Measurements from ENCODE around the gene HS6ST3. TPM values are rescaled to one million over a fixed set of nuclear protein-coding genes. Genes with fewer than 3 reads are reported as not detected.

The HS6ST3 gene
- total RNA-seq, 1 experiment from 2014 or later = 1.6 TPM

- no peak for DNase-seq (ENCODE audit: low read depth)
Observed at GRCh38 chr13:96199315-96199714, 109.4 kb downstream of the HS6ST3 start.

DNA sequence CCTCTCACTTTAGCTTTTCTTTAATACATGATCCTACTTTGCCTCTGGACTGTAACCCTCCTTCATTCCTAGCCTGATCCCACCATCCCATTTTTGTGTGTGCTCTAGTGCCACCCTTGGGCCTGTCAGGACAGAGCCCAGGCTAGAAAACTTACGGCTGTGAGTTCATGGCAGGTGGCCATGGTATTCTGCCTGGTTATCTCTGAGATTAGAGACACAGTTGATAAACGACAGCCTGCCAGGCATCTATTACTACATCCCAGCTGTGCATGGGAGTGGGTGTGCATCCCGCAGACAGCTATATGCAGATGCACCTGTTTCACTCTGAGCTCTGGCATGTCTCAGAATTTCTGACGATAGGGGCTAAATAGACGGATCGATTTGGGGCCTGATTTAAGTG lies 110.9 kb downstream of the HS6ST3 start:
- DNase-seq (ENCODE audit: low read depth) = no peak

GRCh38 chr13:96202315-96202714 lies 112.4 kb downstream of the HS6ST3 start:
- DNase-seq (ENCODE audit: low read depth) = no peak

- DNase-seq (ENCODE audit: low read depth) = no peak
Observed at GRCh38 chr13:96203471-96203870, 113.6 kb downstream of the HS6ST3 start.

GRCh38 chr13:96214824-96215445 lies 125.0 kb downstream of the HS6ST3 start:
- DNase-seq (ENCODE audit: low read depth) = peak; percentile 68

DNA sequence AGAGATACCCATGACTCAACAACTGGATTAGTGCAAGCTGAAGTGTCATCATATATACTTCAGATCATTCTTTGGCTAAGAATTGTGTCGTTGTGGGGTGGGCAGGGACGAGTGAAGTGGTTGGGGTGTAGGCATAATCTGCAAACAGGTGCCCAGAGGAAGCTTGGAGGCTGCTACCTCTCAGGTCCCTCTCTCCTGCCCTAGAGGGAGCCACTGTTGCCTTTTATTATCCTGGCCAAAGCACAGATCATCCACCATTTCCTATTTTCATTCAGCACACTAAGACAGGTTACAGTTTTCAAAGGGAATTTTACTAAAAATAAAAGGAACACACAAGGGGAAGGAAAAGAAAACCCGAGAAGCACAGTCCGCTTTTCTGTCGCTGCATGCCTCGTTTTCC lies 126.6 kb downstream of the HS6ST3 start:
- DNase-seq (ENCODE audit: low read depth) = no peak

DNA sequence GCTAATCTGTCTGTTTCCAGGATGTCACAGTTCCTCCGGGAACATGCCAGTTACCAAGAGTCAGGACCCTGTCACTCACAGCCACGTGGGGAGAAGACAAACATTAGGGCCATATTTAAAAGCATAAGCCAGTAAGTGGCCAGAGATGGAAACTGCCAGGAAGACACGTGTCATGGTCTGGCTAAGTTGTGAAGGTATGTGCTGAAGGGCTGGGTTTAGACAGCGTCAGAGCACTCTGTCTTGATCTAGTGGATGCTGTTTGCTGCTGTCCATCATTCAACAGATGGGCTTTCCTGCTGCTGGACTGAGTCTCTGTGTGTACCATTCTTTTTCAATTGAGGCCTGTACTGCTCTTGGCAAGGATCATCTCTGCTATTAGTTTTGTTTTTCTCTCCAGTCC lies 128.6 kb downstream of the HS6ST3 start:
- DNase-seq (ENCODE audit: low read depth) = no peak

DNA sequence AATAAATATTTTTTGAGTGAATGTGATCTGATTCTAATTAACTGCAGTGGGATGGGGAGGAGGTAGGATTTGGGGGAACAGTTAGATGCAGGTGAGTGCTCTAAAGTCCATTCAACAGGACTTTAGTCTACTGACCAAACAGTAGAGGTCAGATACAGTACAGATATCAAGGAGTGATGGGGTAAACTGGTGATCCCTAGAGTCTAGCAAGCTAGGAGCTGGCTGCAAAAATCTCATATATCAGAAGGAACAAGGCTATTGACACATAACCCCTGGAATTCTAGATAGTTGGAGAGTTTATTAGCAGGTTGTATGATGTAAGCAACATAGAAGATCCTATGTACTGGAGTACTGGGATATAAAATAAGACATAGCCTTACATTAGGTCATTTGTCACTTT lies 131.6 kb downstream of the HS6ST3 start:
- DNase-seq (ENCODE audit: low read depth) = no peak

GRCh38 chr13:96223231-96223630 lies 133.3 kb downstream of the HS6ST3 start:
- DNase-seq (ENCODE audit: low read depth) = no peak

- peak; percentile 15 for DNase-seq (ENCODE audit: low read depth)
Observed at GRCh38 chr13:96229356-96229755, 139.4 kb downstream of the HS6ST3 start.

DNA sequence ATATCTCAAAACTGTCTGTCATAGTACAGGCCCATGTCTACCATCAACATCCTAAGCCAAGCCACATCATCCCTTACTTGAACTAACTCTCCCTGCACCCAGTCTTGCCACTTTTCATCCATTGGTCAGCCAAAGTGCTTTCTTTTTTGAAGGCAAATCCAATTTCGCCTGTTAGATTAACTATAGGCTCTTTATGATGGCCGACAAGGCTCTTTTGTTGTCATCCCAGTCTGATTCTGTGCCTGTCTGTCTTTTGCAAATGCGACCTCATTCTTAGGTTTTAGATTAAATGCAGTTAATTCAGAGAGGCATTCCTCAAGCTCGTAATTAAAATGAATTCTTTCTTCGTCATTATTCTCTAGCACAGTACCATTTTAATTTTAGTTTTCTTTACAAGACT lies 148.3 kb downstream of the HS6ST3 start:
- no peak for DNase-seq (ENCODE audit: low read depth)

DNA sequence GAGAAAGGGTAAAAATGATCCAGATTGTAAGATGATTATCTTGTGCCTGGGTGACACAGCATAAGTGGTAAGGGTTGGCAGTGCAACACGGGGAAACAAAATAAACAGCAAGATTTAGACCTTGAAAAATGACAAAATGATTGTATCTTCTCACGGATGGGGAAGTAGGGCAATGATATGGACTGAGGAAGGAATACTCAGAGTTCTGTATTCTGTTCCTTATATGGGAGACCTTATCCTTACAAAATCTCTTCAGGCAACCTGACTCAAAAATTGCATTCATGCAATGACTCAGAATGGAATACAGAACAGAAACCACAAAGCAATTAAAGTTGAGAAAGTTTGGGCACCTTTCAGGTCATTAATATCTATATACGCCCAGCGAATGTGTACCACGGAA lies 149.0 kb downstream of the HS6ST3 start:
- DNase-seq (ENCODE audit: low read depth) = peak; percentile 63

- DNase-seq (ENCODE audit: low read depth) = no peak
Observed at GRCh38 chr13:96243376-96243775, 153.5 kb downstream of the HS6ST3 start.

GRCh38 chr13:96248103-96248502 lies 158.2 kb downstream of the HS6ST3 start:
- DNase-seq (ENCODE audit: low read depth) = no peak

DNA sequence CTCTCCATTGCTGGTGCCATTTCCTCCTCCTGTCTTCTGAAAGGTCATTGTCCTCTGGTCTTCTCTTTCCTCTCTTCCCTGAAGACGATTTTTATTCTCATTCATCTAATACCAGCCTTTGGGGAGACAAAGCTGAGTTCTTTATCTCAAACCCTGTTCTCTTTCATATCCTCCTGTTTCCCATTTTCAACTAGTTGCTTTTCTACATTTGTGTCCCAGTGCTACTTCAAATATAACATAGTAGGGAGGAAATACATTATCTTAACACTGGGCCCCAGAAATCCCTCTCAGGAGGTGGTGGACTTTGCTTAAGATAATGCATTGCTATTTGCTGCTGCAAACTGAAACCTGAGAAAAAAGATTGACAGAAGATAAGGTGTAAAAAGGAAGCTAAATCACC lies 159.1 kb downstream of the HS6ST3 start:
- no peak for DNase-seq (ENCODE audit: low read depth)

DNA sequence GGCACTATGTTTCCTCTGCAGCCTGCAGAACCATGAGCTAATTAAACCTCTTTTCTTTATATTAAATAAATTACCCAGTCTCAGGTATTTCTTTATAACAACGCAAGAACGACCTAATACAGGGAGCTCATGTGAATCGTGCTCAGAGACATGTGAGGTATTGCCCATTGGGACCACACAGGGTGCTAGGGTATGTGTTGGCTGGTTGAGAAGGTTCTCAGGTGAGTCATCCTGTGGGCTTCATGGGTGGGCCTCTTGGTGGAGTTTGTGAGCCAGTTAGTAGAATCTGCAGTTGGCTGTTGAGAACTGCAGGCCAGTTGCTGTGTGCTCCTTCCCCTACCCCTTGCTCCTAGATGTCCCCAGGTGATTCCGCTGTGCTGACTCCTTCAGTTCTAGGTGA lies 163.0 kb downstream of the HS6ST3 start:
- DNase-seq (ENCODE audit: low read depth) = peak; percentile 17

GRCh38 chr13:96273196-96273595 lies 183.3 kb downstream of the HS6ST3 start:
- no peak for DNase-seq (ENCODE audit: low read depth)

- DNase-seq (ENCODE audit: low read depth) = peak; percentile 7
Observed at GRCh38 chr13:96274046-96274445, 184.1 kb downstream of the HS6ST3 start.

DNA sequence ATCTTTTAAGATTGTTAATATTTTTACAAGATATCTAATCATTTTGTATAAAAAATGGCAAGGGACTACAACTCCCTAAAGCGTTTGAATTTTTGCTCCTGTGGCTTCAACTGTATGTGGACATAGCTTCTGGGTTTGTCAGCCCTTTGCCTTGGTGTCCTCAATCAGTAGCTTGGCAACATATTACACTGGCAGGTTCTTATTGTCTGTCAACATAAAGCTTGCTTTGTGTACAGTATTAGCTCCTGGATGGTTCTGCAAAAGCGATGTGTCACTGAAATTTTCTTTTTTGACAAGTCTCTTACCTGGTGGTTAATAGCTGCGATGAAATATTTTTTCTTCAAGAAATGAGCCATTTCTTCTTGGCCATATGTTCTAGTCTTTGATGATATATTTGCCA lies 190.0 kb downstream of the HS6ST3 start:
- no peak for DNase-seq (ENCODE audit: low read depth)

DNA sequence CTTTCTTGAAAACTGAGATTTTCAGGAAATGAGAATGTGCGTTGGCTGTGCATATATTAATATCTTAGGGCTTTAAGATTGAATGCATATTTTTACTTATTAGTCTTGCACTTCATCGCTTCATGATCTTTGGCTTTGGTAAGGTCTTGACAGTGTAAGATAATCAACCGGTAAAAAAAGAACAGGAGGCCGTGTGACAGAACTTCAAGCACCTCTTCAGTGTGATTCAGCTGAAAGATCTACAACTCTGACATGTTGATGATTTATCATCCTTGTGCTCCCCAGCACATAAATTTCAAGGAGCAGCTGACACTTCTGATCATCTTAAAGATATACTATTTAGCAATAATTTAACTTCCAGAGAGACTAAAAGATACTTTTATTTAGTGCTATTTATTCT lies 195.1 kb downstream of the HS6ST3 start:
- DNase-seq (ENCODE audit: low read depth) = no peak

DNA sequence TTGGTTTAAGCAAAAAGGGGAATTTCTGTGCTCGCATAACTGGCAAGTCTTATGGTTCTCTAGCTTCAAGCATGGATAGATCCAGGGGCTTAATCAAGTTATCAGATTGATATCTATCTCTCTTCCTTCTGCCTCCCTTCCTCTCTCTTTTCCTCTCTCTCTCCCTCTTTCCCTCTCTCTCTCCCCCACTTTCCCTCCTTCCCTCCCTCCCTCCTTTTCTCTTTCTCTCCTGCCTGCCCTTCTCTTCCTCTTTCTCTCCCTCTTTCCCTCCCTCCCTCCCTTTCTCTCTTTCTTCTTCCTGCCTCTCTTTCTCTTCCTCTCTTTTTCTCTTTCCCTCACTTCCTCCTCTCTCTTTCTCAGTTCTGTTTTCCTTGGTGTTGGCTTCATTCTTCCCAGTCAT lies 195.8 kb downstream of the HS6ST3 start:
- no peak for DNase-seq (ENCODE audit: low read depth)

DNA sequence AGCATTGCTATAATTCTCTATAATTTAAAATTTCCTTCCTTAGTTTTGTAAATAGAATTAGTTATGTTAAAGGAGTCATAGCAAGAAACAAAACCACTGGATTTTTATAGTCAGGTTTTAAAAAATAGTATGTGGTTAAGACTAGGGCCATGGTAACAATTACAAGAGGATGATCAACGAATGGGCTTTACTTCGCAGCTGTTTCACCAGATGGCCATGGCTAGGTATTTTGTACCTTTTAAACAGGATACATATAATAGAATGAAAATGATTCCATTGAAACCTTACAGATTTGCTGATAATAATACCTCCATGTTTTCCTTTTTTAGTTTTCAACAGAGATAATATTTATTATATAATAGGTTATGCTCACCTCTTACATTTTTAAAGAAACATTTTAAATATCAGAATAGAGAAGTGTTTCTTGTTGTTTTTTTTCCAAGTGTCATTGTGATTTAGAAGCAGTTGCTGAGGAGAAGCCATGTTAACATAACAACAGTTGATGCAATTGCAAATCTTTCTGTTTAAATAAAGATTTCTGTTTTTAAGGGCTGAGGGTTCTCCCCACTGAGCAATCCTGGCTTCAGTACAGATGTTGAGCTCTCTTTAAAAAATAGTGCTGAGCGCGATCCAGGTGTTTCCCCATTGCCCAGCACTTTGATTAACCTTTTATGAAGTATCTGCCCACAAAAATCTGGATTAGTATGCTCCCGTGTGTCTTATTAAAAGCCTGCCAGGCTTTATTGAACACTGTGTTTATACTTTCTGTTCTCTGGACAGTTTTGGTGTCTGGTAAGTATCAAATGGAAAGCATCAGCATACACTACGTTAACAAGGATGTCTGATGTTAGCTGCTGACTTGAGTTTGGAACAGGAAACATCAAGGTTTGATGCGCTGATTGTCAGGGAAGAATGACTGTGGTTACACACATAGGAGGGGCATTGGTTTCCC lies 205.3 kb downstream of the HS6ST3 start:
- no peak for DNase-seq (ENCODE audit: low read depth)

DNA sequence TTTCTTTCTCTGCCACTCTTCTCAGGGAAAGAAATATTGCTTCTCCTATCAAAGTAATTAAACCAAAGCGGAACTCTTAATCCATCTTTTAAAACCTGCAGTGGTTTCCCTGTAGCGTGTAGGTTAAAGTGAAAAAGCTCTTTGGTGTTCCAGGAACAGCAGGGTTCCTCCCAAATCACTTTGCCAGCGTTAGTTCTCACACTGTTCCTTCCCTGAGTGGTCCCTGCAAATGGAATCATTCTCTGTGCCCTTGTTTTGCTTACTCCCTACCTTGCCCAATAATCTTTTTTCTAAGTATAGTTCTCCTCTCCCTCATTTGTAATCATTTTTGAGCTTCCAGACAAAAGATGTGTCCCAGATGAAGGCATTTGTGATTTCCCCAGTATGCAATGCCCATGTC lies 207.5 kb downstream of the HS6ST3 start:
- no peak for DNase-seq (ENCODE audit: low read depth)
